B cell (primary cell): ENCODE results near the gene VLDLR.

Experiments
- CTCF ChIP-seq: fragments of 200-600 bp; IDR thresholded peaks from one replicate; pipeline ENCODE4 v1.8.0; 2022; ENCODE audit warnings: antibody characterized with exemption, mild to moderate bottlenecking
- EZH2 ChIP-seq: IDR thresholded peaks from 2 replicates; pipeline ENCODE4 v1.6.1; 2012; ENCODE audit warnings: borderline replicate concordance, low read depth, mild to moderate bottlenecking, moderate library complexity, low read length; ENCODE audit not compliant: insufficient read depth, poor library complexity, severe bottlenecking

DNA sequence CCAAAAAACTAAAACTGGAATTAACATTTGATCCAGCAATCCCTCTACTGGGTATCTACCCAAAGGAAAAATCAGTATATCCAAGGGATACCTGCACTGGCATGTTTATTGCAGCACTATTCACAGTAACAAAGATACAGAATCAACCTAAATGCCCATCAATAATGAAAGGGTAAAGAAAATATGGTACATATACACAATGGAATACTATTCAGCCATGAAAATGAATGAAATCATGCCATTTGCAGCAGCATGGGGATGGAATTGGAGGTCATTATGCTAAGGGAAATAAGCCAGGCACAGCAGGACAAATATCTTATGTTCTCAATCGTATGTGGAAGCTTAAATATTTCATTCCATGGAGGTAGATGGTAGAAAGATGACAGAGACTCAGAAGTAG lies 9.7 kb downstream of the VLDLR start:
- TF ChIP-seq CTCF (no peak), EZH2 (no peak)
